WERI-Rb-1 (cell line): Measurements from ENCODE around the gene KCNIP4.

ENCODE experiments used
- DNase-seq: peaks from one replicate; pipeline ENCODE4 v3.0.0-alpha.2; 2020
- H3K27ac ChIP-seq: fragments of 250-450 bp; sonication (Bioruptor Pico); 2 replicates; pipeline ENCODE4 v1.5.1; 2020; ENCODE audit warnings: mild to moderate bottlenecking, moderate library complexity
- H3K27me3 ChIP-seq: fragments of 250-450 bp; sonication (Bioruptor Pico); 2 replicates; pipeline ENCODE4 v1.5.1; 2021; ENCODE audit warnings: mild to moderate bottlenecking, low read depth, moderate library complexity; ENCODE audit not compliant: insufficient read depth, severe bottlenecking
- H3K36me3 ChIP-seq: fragments of 250-450 bp; sonication (Bioruptor Pico); 2 replicates; pipeline ENCODE4 v1.5.1; 2020; ENCODE audit warnings: mild to moderate bottlenecking, moderate library complexity
- H3K4me3 ChIP-seq: 2 replicates; pipeline ENCODE4 v1.5.1; 2011; ENCODE audit warnings: low read depth, mild to moderate bottlenecking, control low read depth, low read length
- H3K9me3 ChIP-seq: fragments of 250-450 bp; sonication (Bioruptor Pico); 2 replicates; pipeline ENCODE4 v1.5.1; 2021; ENCODE audit warnings: mild to moderate bottlenecking, moderate library complexity; ENCODE audit not compliant: severe bottlenecking
- CTCF ChIP-seq: IDR thresholded peaks from 2 replicates; pipeline ENCODE4 v1.5.1; 2011; ENCODE audit warnings: low read depth, mild to moderate bottlenecking, control low read depth, inconsistent platforms, low read length

KCNIP4 gene

GRCh38 chr4:21130606-21131005 is 818.0 kb downstream of the KCNIP4 start:
- Histone ChIP-seq H3K27ac (no peak overlapping the region), H3K27me3 (no peaks in the 10 kb centered on the region), H3K9me3 (no peaks in the 10 kb centered on the region), H3K36me3 (no peaks in the 10 kb centered on the region), H3K4me3 (no peak overlapping the region)
- no peak for DNase-seq
- TF ChIP-seq CTCF, result no peak

- no peak overlapping the region for H3K4me3 ChIP-seq
- TF ChIP-seq CTCF, result no peak
- no peak for DNase-seq
Observed at GRCh38 chr4:21126014-21126512, 822.5 kb downstream of the KCNIP4 start.

GRCh38 chr4:21118301-21118700 is 830.3 kb downstream of the KCNIP4 start:
- H3K27ac ChIP-seq, result no peak overlapping the region
- no peaks in the 10 kb centered on the region for H3K36me3 ChIP-seq
- H3K4me3 ChIP-seq, result no peak overlapping the region
- no peaks in the 10 kb centered on the region for H3K27me3 ChIP-seq
- DNase-seq, result no peak
- no peaks in the 10 kb centered on the region for H3K9me3 ChIP-seq
- no peak for TF ChIP-seq CTCF

More at GRCh38 chr4:21126014-21126512, 822.5 kb downstream of the KCNIP4 start:
- H3K36me3 ChIP-seq, result no peaks in the 10 kb centered on the region
- no peak overlapping the region for H3K27ac ChIP-seq
- no peaks in the 10 kb centered on the region for H3K27me3 ChIP-seq
- H3K9me3 ChIP-seq, result no peaks in the 10 kb centered on the region

GRCh38 chr4:21117541-21118180 is 830.9 kb downstream of the KCNIP4 start:
- DNase-seq, result no peak
- Histone ChIP-seq H3K9me3 (no peaks in the 10 kb centered on the region), H3K4me3 (no peak overlapping the region), H3K27me3 (no peaks in the 10 kb centered on the region), H3K36me3 (no peaks in the 10 kb centered on the region), H3K27ac (no peak overlapping the region)
- TF ChIP-seq CTCF, result no peak

GRCh38 chr4:21113496-21114223 is 834.9 kb downstream of the KCNIP4 start:
- Histone ChIP-seq H3K27ac (no peak overlapping the region), H3K27me3 (no peaks in the 10 kb centered on the region), H3K36me3 (no peaks in the 10 kb centered on the region), H3K9me3 (peaks cover 4% of the 10 kb centered on the region), H3K4me3 (no peak overlapping the region)
- no peak for TF ChIP-seq CTCF
- DNase-seq, result no peak
